GM12878 (cell line): ENCODE results near the gene NTRK1. TPM values are rescaled to one million over a fixed set of nuclear protein-coding genes. Genes with fewer than 3 reads are reported as not detected.

Experiments used
- KAT2A ChIP-seq: conservative IDR thresholded peaks from 2 replicates; pipeline ENCODE4 v1.6.1; 2011; ENCODE audit warnings: low read depth, low read length; ENCODE audit not compliant: control insufficient read depth
- NFYA ChIP-seq: IDR thresholded peaks from 2 replicates; pipeline ENCODE4 v1.6.1; 2011; ENCODE audit warnings: low read depth, mild to moderate bottlenecking, low read length, improper control_type of control experiment, borderline replicate concordance
- NFYB ChIP-seq: IDR thresholded peaks from 2 replicates; pipeline ENCODE4 v1.6.1; 2011; ENCODE audit warnings: low read depth, mild to moderate bottlenecking, low read length, improper control_type of control experiment, moderate library complexity; ENCODE audit not compliant: insufficient read depth
- RBBP5 ChIP-seq: fragments of 200-600 bp; sonication (generic); conservative IDR thresholded peaks from 2 replicates; pipeline ENCODE4 v1.6.1; 2016
- polyA plus RNA-seq, 11 experiments: library from polyadenylated mRNA; depleted of rRNA in 4 of 11; unstranded in 6 of 11; stranded (reverse) in 5 of 11; fragments of >200 nt; fragmentation: Nextera tagmentation in 4 of 11; fragmentation: Illumina TruSeq in 1 of 11; extraction: Ambion mirVana in 4 of 11; extraction: Trizol in 1 of 11; gene quantifications; 1 replicate in 1 of 11; 2 replicates in 10 of 11; pipeline versions ENCODE4 v1.2.1 to v1.2.3, GENCODE V29; 2011 to 2016; ENCODE audit warnings: inconsistent platforms in 2 of 11, missing spikeins in 2 of 11, low read depth in 1 of 11
- total RNA-seq, 4 experiments: library from RNA; depleted of rRNA in 3 of 4; stranded (reverse); fragments of >200 nt in 3 of 4; fragmentation: Illumina TruSeq in 1 of 4; extraction: Trizol in 1 of 4; gene quantifications; 2 replicates each; pipeline versions ENCODE4 v1.2.1 to v1.2.3, GENCODE V29; 2013 to 2021
- TF ChIP-seq, protein P1 (sequence below): IDR thresholded peaks from 2 replicates; pipeline ENCODE4 v1.6.1; 2011; ENCODE audit warnings: mild to moderate bottlenecking, low read depth, low read length, moderate library complexity; ENCODE audit not compliant: insufficient replicate concordance
- TF ChIP-seq, protein P2 (sequence below): IDR thresholded peaks from 2 replicates; pipeline ENCODE4 v1.6.1; 2012; ENCODE audit warnings: improper control_type of control experiment, low read depth, low read length; ENCODE audit not compliant: insufficient replicate concordance
- TF ChIP-seq, protein P3 (sequence below): fragments of 450-650 bp; IDR thresholded peaks from 2 replicates; pipeline ENCODE4 v1.6.1; 2016; ENCODE audit warnings: mild to moderate bottlenecking, moderate library complexity, borderline replicate concordance
- TF ChIP-seq, protein P4 (sequence below): fragments of 450-650 bp; IDR thresholded peaks from 2 replicates; pipeline ENCODE4 v1.6.1; 2017; ENCODE audit warnings: mild to moderate bottlenecking, moderate library complexity
- TF ChIP-seq, protein P5 (sequence below): fragments of 450-650 bp; IDR thresholded peaks from 2 replicates; pipeline ENCODE4 v1.6.1; 2017; ENCODE audit warnings: low read depth, mild to moderate bottlenecking, moderate library complexity

The NTRK1 gene
- total and polyA plus RNA-seq, 10 of the 15 experiments (the other 5 are each of a cell fraction or from before 2014, with no cell fraction given): 0.10 to 0.56 (median 0.40) TPM; not detected in 7

DNA sequence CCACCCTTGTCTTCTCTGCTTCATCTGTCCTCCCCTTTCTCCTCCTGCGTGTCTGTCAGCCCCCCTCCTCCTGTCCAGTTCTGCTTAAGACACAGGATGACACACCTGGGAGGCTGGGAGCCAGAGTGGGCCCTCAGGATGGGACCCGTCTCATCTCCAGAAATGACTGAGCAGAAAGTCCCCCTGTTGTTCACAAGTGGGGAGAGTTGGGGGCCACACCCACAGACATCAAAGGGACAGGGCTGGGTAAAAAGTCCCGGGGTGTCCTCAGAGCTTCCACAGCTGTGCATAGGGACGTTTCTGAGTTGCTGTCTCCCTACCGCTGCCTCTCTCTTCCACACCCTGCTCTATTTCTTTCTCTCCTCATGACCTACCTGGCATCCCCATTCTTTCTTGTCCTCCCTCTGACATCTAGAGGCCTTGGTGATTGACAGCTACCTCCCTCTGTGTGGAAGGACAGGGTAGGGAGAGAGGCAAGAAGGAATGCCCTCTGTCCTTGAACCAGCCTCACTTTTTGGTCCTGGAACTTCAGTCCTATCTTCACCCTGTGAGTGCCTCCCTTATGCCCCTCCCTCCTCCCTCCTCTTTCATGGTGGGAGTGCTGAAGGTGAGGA is 24.5 kb upstream of the NTRK1 start (continued):
- TF ChIP-seq, protein P1, sequence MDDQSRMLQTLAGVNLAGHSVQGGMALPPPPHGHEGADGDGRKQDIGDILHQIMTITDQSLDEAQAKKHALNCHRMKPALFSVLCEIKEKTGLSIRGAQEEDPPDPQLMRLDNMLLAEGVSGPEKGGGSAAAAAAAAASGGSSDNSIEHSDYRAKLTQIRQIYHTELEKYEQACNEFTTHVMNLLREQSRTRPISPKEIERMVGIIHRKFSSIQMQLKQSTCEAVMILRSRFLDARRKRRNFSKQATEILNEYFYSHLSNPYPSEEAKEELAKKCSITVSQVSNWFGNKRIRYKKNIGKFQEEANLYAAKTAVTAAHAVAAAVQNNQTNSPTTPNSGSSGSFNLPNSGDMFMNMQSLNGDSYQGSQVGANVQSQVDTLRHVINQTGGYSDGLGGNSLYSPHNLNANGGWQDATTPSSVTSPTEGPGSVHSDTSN: no peak
- no peak for TF ChIP-seq NFYA
- TF ChIP-seq, protein P2, sequence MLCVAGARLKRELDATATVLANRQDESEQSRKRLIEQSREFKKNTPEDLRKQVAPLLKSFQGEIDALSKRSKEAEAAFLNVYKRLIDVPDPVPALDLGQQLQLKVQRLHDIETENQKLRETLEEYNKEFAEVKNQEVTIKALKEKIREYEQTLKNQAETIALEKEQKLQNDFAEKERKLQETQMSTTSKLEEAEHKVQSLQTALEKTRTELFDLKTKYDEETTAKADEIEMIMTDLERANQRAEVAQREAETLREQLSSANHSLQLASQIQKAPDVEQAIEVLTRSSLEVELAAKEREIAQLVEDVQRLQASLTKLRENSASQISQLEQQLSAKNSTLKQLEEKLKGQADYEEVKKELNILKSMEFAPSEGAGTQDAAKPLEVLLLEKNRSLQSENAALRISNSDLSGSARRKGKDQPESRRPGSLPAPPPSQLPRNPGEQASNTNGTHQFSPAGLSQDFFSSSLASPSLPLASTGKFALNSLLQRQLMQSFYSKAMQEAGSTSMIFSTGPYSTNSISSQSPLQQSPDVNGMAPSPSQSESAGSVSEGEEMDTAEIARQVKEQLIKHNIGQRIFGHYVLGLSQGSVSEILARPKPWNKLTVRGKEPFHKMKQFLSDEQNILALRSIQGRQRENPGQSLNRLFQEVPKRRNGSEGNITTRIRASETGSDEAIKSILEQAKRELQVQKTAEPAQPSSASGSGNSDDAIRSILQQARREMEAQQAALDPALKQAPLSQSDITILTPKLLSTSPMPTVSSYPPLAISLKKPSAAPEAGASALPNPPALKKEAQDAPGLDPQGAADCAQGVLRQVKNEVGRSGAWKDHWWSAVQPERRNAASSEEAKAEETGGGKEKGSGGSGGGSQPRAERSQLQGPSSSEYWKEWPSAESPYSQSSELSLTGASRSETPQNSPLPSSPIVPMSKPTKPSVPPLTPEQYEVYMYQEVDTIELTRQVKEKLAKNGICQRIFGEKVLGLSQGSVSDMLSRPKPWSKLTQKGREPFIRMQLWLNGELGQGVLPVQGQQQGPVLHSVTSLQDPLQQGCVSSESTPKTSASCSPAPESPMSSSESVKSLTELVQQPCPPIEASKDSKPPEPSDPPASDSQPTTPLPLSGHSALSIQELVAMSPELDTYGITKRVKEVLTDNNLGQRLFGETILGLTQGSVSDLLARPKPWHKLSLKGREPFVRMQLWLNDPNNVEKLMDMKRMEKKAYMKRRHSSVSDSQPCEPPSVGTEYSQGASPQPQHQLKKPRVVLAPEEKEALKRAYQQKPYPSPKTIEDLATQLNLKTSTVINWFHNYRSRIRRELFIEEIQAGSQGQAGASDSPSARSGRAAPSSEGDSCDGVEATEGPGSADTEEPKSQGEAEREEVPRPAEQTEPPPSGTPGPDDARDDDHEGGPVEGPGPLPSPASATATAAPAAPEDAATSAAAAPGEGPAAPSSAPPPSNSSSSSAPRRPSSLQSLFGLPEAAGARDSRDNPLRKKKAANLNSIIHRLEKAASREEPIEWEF: no peak
- no peak for TF ChIP-seq RBBP5
- TF ChIP-seq NFYB: no peak
- TF ChIP-seq, protein P3, sequence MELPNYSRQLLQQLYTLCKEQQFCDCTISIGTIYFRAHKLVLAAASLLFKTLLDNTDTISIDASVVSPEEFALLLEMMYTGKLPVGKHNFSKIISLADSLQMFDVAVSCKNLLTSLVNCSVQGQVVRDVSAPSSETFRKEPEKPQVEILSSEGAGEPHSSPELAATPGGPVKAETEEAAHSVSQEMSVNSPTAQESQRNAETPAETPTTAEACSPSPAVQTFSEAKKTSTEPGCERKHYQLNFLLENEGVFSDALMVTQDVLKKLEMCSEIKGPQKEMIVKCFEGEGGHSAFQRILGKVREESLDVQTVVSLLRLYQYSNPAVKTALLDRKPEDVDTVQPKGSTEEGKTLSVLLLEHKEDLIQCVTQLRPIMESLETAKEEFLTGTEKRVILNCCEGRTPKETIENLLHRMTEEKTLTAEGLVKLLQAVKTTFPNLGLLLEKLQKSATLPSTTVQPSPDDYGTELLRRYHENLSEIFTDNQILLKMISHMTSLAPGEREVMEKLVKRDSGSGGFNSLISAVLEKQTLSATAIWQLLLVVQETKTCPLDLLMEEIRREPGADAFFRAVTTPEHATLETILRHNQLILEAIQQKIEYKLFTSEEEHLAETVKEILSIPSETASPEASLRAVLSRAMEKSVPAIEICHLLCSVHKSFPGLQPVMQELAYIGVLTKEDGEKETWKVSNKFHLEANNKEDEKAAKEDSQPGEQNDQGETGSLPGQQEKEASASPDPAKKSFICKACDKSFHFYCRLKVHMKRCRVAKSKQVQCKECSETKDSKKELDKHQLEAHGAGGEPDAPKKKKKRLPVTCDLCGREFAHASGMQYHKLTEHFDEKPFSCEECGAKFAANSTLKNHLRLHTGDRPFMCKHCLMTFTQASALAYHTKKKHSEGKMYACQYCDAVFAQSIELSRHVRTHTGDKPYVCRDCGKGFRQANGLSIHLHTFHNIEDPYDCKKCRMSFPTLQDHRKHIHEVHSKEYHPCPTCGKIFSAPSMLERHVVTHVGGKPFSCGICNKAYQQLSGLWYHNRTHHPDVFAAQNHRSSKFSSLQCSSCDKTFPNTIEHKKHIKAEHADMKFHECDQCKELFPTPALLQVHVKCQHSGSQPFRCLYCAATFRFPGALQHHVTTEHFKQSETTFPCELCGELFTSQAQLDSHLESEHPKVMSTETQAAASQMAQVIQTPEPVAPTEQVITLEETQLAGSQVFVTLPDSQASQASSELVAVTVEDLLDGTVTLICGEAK: no peak
- no peak for TF ChIP-seq KAT2A
- TF ChIP-seq, protein P4, sequence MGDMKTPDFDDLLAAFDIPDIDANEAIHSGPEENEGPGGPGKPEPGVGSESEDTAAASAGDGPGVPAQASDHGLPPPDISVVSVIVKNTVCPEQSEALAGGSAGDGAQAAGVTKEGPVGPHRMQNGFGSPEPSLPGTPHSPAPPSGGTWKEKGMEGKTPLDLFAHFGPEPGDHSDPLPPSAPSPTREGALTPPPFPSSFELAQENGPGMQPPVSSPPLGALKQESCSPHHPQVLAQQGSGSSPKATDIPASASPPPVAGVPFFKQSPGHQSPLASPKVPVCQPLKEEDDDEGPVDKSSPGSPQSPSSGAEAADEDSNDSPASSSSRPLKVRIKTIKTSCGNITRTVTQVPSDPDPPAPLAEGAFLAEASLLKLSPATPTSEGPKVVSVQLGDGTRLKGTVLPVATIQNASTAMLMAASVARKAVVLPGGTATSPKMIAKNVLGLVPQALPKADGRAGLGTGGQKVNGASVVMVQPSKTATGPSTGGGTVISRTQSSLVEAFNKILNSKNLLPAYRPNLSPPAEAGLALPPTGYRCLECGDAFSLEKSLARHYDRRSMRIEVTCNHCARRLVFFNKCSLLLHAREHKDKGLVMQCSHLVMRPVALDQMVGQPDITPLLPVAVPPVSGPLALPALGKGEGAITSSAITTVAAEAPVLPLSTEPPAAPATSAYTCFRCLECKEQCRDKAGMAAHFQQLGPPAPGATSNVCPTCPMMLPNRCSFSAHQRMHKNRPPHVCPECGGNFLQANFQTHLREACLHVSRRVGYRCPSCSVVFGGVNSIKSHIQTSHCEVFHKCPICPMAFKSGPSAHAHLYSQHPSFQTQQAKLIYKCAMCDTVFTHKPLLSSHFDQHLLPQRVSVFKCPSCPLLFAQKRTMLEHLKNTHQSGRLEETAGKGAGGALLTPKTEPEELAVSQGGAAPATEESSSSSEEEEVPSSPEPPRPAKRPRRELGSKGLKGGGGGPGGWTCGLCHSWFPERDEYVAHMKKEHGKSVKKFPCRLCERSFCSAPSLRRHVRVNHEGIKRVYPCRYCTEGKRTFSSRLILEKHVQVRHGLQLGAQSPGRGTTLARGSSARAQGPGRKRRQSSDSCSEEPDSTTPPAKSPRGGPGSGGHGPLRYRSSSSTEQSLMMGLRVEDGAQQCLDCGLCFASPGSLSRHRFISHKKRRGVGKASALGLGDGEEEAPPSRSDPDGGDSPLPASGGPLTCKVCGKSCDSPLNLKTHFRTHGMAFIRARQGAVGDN: 0 out of 2 replicates have a peak, but pooled peaks have one; percentile 30
- TF ChIP-seq, protein P5, sequence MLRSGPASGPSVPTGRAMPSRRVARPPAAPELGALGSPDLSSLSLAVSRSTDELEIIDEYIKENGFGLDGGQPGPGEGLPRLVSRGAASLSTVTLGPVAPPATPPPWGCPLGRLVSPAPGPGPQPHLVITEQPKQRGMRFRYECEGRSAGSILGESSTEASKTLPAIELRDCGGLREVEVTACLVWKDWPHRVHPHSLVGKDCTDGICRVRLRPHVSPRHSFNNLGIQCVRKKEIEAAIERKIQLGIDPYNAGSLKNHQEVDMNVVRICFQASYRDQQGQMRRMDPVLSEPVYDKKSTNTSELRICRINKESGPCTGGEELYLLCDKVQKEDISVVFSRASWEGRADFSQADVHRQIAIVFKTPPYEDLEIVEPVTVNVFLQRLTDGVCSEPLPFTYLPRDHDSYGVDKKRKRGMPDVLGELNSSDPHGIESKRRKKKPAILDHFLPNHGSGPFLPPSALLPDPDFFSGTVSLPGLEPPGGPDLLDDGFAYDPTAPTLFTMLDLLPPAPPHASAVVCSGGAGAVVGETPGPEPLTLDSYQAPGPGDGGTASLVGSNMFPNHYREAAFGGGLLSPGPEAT: peak; percentile 97
